GM10248 (cell line): ENCODE data around the gene GABARAPL2.

Experiments
- CTCF ChIA-PET: fragments of 300-600 bp; sonication (Branson Sonifier 250); formaldehyde crosslinking; extraction: SDS; loops from one replicate; lab custom pipeline; 2021; ENCODE audit warnings: antibody characterized with exemption; lab: Yijun Ruan, JAX
- POLR2A ChIA-PET: fragments of 350-650 bp; sonication (Branson Sonifier 250); formaldehyde crosslinking; extraction: SDS; loops from one replicate; lab custom pipeline; 2020; ENCODE audit warnings: antibody characterized with exemption; lab: Yijun Ruan, JAX
- DNase-seq: peaks from one replicate; pipeline ENCODE4 v3.0.0; 2012; ENCODE audit errors: extremely low spot score
- TF ChIP-seq, protein P1 (sequence below): IDR thresholded peaks from 2 replicates; pipeline ENCODE4 v1.5.1; 2012; ENCODE audit warnings: mild to moderate bottlenecking, low read depth; ENCODE audit errors: extremely low read depth, missing control alignments, control extremely low read depth

The GABARAPL2 gene

DNA sequence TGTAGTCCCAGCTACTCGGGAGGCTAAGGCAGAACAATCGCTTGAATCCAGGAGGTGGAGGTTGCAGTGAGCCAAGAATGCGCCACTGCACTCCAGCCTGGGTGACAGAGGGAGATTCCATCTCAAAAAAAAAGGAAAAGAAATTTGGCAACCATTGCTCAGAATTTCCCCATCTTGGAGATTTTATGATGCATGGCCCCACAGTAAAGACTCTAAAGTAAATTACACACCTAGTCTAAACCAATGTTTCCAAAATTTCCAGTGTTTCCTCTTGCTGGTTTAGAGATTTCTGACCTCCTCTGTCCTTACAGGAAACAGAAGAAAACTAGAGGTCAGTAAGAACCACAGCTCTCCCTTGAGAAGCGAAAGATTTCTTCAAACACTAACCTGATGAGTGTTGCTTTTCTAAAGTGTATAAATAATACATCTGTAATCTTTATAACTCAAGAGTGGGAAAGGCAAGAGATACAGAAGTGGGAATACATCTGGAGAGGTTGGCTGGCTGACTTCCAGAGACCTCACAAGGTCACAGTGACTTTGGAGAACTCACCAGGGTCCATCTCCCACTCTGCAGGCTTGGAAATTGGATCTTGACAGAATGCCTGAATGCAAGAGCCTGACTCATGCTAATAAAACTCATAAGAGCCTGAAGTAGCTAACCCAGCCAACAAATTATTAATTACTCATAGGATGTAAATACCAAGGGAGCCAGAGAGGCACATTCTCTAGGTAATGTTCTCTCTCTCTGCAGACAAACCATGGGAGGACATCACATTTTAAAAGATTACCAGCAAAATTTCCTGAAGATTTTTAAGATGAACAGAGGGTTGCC is 48.1 kb downstream of the GABARAPL2 start:
- TF ChIP-seq, protein P1, sequence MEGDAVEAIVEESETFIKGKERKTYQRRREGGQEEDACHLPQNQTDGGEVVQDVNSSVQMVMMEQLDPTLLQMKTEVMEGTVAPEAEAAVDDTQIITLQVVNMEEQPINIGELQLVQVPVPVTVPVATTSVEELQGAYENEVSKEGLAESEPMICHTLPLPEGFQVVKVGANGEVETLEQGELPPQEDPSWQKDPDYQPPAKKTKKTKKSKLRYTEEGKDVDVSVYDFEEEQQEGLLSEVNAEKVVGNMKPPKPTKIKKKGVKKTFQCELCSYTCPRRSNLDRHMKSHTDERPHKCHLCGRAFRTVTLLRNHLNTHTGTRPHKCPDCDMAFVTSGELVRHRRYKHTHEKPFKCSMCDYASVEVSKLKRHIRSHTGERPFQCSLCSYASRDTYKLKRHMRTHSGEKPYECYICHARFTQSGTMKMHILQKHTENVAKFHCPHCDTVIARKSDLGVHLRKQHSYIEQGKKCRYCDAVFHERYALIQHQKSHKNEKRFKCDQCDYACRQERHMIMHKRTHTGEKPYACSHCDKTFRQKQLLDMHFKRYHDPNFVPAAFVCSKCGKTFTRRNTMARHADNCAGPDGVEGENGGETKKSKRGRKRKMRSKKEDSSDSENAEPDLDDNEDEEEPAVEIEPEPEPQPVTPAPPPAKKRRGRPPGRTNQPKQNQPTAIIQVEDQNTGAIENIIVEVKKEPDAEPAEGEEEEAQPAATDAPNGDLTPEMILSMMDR = no peak
- POLR2A ChIA-PET = no interaction called here
- no peak for DNase-seq
- CTCF ChIA-PET = interaction anchor here (0.8 kb wide), 1 partner anchor 59 kb away, joined by 3 read pairs; no protein-coding TSS in a partner anchor

DNA sequence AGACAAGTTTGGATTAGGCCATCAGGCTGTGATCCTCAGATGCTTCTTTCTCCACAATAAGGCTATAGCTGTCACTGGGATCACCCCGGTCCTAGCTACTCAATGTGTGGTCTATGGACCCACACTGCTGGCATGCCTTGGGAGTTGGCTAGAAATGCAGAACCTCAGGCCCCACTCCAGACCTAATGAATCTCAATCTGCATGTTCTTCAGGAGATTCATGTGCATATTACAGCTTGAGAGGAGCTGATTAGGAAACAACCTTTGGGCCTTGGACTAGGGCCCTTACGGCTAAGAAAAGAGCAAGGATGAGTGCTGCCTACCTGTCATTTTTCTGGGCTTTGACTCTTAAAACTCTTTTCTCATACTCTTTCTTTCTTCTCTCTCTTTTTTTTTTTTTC is 49.4 kb downstream of the GABARAPL2 start:
- ChIA-PET POLR2A (interaction anchor here (0.6 kb wide), 3 partner anchors 24 to 159 kb away, joined by 3 to 4 read pairs (median 4); no protein-coding TSS in a partner anchor), CTCF (interaction anchor here (0.9 kb wide), 1 partner anchor 44 kb away, joined by 3 read pairs; no protein-coding TSS in a partner anchor)
- TF ChIP-seq, protein P1 = no peak
- no peak for DNase-seq

DNA sequence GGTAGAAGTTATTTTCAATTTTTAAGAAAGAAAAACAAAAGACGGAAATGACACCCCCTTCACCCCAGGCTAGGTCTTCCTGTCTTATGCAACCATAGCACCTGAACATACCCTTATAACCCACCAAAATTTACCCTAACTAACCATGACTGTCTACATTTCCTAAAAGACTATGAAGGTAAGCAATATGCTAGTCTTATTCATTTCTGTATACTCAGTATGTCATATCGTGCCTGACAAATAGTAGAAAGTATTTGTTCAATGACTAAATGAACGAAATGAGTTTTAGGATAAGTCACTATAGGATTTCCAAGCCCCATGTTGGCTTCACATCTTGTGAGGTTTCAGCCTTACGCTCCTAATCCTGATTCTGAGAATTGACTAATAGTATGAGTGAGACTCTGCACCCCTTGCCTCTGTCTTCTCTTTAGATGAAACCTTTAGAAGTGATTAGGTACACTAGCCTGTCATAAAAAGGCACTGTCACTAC is 50.4 kb downstream of the GABARAPL2 start:
- no peak for DNase-seq
- ChIA-PET POLR2A (interaction anchor here (0.6 kb wide), 1 partner anchor 25 kb away, joined by 3 read pairs; no protein-coding TSS in a partner anchor), CTCF (interaction anchor here (0.9 kb wide), 1 partner anchor 45 kb away, joined by 3 read pairs; no protein-coding TSS in a partner anchor)
- TF ChIP-seq, protein P1 = no peak

DNA sequence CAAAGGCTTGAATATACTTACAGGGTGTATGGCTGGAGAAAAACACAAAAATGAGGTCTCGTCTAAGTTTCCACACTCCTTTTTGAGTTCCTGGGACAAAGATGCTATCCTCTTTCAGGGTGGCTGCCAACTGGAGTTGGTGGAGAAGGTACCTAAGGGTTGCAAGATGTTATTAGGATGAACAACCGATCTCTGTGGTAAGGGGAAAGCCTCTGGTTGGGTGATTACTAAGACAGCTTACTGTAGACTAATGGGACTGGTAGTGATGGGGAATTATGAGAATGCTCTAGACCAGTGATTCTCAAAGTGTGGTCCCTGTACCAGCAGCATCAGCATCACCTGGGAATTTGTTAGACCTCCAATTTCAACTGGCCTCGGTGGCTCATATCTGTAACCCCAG is 50.9 kb downstream of the GABARAPL2 start:
- no peak for DNase-seq
- TF ChIP-seq, protein P1 = no peak
- ChIA-PET POLR2A (no interaction called here), CTCF (interaction anchor here (1.6 kb wide), 1 partner anchor 11 kb away, joined by 6 read pairs; no protein-coding TSS in a partner anchor)

DNA sequence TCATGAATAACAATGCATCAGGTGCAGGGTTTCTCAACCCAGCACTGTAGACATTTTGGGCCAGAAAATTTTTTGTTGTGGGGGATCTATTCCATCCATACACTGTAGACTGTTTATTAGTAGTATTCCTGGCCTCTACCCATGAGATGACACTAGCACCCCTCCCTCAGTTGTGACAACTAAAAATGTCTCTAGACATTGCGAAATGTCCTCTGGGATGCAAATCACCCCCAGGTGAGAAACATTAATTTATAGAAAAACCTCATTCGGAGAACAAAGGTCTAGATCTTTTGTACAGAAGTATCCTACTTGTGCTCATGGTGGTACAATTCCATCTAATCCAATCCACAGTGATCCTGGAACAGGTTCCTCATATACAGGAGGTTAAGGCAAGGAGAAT is 52.6 kb downstream of the GABARAPL2 start:
- ChIA-PET POLR2A (no interaction called here), CTCF (interaction anchor here (0.9 to 4.6 kb wide), 8 partner anchors 9 to 153 kb away, joined by 3 to 33 read pairs (median 4); no protein-coding TSS in a partner anchor)
- TF ChIP-seq, protein P1 = no peak
- DNase-seq = no peak
